SKM-1 treated with dmso at 0.1 percent for 144 hours (cell line): Measurements from ENCODE around the gene TMED1.
"Not testable (repeated sequence)": the region's sequence is repeated elsewhere in the genome, so short reads cannot be mapped to it uniquely, and the experiment has no call there.

Source experiments
- DNase-seq: peaks from one replicate; lab custom pipeline; 2025; ENCODE audit not compliant: unreplicated experiment; lab: John Stamatoyannopoulos, UW

The TMED1 gene, protein sequence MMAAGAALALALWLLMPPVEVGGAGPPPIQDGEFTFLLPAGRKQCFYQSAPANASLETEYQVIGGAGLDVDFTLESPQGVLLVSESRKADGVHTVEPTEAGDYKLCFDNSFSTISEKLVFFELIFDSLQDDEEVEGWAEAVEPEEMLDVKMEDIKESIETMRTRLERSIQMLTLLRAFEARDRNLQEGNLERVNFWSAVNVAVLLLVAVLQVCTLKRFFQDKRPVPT

DNA sequence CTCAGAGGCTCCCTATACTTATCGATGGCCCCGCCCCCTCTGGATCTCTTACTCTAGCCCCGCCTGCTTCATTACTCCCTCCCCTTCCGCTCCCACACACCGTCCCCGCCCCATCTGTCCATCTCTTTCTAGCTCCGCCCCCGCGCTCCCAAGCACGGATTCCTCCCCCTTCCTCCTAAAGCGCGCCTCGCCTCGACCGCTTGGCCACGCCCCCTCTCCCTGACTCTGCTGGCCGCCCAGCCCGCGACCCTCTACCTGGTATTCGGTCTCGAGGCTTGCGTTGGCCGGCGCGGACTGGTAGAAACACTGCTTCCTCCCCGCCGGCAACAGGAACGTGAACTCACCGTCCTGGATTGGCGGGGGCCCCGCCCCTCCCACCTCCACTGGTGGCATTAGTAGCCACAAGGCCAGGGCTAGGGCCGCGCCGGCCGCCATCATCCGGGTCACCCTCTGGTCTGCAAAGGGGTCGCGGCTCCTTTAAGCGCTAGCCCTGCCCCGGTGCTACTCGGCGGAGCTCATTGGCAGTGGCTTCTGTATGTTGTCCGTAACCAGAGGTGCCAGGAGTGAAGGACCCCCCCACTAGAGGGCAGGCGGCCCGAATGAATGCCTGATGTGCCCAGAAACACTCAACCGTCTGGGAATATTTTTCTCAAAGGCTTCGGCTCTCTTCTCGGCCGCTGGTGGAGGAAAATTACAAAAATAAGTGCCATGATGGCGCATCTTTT lies at the start of gene TMED1:
Gene TMED1 (minus strand): TSS at position 459 of the 725 bp plus-strand sequence. CDS start 21 bp downstream, at position 438.
- peak; percentile 99 for DNase-seq

DNA sequence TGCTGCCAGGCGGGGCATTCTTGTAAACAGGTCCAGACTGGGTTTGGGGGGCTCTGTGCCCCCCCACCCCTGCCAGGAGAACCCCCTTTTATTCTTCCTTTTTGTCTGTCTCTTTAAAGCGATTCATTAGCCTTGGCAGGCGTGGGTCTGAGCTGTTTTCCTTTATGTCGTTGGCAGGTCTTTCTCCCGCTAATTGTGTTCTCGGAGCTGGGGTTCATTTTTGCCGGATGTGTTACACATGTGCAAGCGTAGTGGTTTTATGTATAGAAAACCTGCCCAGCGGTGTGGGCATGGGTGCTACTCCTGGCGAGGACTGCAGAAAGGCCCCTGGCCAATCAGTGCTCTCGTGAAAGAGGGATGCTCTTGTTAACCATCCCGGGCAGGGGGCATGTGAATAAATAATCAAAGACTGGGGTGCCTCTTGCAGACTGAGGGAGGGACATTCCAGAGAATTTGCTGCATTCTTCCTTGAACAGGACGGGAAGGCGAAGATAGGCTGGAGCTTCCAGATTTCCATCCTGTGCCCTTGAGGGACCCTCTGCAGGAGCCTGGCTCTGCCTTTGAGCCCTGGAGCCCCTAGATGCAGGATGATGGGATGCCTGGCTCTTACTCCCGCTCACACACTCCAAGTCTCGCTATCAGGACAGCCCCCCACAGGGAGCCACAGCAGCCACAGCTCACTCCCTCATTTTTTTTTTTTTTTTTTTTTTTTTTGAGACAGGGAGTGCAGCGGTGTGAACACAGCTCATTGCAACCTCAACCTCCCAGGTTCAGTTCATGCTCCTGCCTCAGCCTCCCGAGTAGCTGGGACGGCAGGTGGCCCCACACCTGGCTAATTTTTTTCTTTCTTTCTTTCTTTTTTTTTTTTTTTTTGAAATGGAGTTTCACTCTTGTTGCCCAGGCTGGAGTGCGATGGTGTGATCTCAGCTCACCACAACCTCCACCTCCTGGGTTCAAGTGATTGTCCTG lies 49.5 kb upstream of the TMED1 start:
- DNase-seq, result no peak

DNA sequence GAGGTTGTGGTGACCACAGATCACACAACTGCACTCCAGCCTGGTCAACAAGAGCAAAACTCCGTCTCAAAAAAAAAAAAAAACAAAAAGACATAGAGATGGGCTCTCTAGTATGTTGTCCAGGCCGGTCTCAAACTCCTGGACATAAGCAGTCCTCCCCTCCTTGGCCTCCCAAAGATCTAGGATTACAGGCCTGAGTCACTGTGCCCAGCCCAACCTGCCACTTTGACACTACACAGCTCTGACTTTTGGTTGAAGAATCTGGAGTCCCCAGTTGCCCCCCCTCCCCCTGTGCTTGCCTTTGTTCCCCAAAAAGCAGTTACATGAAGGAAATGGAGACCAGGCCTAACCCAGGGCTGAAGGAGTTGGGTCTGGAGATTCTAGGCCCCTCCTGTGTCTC lies 48.3 kb upstream of the TMED1 start:
- DNase-seq, result no peak

DNA sequence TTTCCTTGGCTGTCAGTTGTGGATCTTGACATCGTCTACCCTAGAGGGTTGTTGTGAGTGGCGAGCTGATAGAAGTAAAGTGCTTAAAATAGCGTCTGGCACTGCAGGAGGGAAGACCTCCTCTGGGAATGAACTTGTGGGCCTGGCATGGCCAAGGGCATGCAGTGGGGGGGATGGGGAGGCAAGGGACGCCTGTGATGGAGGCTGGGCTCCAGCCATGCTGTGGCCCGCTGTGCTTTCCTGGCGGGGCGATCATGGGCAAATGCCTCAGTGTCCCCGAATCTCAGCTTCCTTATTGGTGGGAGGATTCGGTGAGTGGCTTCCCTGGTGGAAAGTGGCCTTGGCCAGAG lies 46.1 kb upstream of the TMED1 start:
- no peak for DNase-seq

DNA sequence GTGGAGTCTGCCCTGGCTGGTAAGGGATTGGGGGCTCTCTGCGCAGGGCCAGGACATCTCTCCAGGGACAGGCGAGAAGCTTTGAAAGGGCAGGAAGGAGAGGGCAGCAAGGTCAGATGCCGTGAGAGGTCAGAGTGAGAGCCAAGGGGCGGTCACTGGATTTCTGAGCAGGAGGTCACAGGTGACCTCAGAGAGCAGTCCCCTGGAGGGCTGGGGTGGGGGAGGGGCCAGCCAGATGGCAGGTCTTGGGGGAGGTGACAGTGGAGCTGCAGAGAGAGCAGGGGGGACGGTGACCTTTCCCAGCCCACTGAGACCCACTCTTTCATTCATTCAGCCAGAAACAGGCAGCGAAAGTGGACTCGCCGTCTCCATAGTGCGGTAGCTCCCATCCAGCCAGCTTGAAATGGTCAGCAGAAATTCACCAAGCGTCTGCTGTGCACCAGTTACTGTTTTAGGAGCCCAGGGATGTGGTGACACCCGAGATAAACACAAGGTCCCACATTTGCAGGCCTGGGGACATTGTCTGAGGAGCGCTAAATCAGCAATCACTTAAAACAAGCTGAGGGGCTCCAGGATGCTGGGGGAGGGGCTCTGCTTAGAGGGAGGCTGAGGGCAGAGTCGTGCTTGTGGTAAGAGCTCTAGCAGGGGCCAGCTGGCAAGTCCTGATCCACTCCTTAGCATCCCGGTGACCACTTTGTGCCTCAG lies 45.5 kb upstream of the TMED1 start:
- DNase-seq, result no peak

DNA sequence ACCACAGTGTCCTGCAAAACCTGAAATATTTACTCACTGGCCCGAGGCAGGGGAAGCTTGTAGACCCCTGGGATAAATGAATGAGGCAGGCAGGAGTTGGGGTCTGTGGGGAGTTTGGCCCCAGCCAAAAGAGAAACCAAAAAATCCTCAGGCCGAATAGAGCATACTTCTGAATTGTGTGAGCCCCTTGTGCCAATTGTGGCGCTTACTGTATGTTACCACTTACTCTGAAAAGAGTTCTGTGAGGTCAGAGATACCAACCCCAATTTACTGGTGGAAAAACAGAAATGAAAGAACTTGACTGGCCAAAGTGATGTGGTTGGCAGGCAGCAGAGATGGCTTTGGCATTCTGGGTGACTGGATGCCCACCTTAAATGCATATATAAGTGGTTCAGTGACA lies 42.2 kb upstream of the TMED1 start:
- no peak for DNase-seq

DNA sequence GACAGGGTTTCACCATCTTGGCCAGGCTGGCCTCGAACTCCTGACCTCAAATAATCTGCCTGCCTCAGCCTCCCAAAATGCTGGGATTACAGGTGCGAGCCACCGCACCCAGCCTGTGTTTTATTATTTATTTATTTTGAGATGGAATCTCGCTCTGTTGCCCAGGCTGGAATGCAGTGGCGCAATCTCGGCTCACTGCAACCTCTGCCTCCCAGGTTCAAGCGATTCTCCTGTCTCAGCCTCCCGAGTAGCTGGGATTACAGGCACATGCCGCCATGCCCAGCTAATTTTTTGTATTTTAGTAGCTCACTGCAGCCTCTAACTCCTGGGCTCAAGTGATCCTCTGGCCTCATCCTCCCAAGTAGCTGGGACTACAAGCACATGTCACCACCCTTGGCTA lies 41.6 kb upstream of the TMED1 start:
- DNase-seq, result not testable (repeated sequence)

DNA sequence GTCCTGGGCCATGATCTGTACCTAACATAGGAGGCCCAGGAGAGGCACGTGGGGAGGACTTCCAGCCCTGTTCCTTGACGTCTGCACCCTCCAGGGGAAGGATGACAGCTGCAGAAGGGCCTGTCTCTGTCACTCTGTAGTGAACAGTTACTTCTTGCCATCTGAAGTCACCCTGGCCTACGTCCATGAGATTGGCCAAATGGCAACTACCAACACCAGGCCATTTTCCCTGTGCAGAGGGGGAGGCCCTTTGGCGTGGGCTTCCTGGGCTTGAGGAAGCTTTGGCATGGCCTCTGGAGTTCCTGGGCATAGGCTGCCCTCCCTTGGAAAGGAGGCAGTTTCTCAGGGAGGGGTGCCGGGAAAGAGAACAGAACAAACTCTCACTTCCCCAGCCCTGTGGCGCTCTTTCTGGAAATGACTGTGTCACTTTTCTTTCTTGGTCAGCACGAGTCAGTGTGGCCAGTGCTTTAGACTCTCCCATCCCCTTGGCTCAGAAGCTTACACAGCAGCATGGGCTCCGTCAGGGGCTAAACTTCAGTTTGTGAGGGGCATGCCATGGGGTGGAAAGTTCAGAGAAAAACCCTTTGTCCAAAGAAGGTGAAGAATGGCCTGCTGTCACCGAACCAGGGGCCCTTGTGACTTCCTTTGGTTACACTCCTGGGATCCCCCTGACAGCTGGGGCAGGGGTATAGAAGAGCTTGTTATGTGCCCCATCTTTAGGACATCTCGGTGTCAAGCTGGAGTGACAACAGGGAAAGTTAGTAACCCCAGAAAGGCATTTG lies 40.6 kb upstream of the TMED1 start:
- no peak for DNase-seq

DNA sequence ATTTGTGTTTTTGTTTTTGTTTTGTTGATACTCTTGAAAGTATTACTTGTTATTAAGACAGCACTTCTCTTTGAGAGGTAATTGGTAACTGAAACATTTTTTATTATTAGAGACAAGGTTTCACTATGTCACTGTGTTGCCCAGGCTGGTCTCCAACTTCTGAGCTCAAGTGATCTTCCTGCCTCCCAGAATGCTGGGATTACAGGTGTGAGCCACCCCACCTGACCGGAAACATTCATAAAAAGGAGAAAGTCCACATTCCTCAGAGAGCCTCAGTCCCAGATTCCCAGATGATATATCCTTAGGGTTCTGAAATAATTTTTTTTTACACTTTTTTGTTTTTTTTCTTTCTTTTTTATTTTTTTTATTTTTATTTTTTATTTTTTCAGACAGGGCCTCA lies 38.0 kb upstream of the TMED1 start:
- no peak for DNase-seq

DNA sequence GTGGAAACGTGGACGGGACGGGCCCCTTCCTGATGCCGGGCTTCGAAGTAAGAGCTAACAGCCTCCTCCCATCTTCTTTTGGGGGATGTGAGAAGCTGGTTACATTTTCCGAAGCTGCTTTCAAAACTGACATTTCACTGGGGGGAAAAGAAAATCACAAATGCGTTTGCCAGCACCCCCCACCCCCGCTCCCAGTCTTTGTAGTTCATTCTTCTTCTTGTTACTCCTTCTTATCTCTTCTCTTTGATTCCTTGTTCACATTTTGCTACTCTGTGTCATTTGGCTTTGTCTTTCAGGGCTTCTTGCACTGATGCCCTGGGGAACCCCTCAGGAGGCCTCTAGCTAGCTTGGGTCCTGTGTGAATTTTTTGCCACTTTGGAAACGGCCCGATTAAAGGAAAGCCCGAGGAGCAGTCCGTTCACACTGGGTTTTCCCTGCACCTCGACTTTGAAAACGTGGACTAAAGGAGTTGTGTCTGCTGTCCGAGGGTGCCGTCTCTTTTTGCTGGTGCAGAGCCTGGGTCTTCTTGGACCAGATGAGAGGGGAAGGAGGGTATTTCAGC lies 36.6 kb upstream of the TMED1 start:
- DNase-seq, result no peak

DNA sequence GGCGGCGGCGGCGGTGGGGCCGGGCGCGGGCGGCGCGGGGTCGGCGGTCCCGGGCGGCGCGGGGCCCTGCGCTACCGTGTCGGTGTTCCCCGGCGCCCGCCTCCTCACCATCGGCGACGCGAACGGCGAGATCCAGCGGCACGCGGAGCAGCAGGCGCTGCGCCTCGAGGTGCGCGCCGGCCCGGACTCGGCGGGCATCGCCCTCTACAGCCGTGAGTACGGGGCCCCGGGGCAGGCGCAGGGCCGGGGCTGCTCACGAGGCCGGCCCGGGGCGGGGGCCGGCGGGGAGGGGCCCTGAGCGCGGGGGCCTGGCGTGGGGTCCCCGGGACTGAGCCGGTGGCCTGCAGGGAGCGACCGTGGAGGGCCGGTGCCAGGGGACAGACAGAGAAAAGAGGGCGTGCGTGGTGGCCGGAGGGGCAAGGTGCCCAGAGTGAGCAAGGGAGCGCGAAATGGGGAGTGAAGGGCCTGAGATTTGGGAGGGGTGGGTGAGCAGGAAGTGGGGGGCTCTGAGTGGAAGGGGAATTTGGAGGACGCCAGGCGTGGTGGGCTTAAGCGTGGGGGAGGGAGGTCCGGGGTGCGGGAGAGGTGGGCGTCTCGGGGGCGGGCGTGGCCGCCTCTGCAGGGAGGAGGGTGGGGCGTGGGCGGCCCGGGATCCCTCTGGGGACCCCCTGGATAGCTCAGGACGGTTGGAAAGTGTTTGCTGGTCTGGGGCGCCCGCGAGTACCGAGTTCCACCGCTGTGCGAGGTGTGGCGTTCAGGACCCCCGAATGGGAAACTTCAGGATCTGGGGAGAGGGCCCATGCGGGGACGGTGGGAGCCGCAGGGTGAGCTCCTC lies 35.9 kb upstream of the TMED1 start:
- no peak for DNase-seq

DNA sequence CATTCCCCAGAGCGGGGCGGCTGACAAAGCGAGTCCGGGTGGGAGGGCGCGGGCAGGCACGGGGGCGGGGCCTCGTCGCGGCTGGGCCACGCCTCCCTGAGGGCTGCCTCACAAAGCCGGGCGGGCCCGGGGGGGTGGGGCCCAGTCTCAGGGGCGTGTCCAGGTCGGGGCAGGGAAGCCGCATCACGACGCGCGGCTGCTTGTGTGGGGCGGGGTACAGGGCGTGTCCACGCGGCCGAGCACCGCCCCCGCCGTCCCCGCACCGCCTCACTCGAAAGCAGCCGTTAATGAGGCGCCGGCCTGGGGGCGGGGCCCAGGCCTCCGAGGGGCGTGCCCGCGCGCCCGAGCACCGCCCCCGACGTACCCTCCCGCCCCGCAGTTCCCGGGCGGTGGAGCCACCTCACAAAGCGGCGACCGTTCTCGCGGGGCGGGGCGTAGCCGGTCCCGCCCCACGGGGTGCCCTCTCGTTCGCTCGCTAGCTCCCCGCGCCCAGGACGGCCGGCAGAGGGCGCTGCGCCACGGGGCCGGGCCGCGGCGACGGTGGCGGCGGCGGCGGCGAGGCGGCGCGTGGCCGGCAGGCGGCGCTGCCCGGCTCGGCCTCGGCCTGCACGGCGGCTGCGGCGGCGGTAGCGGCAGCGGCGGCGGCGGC lies 35.1 kb upstream of the TMED1 start, which contains the start of gene CARM1:
Gene CARM1 (plus strand): TSS at position 599 of the 649 bp plus-strand sequence. CDS start 150 bp downstream, outside the sequence.
- DNase-seq, result peak; percentile 99

DNA sequence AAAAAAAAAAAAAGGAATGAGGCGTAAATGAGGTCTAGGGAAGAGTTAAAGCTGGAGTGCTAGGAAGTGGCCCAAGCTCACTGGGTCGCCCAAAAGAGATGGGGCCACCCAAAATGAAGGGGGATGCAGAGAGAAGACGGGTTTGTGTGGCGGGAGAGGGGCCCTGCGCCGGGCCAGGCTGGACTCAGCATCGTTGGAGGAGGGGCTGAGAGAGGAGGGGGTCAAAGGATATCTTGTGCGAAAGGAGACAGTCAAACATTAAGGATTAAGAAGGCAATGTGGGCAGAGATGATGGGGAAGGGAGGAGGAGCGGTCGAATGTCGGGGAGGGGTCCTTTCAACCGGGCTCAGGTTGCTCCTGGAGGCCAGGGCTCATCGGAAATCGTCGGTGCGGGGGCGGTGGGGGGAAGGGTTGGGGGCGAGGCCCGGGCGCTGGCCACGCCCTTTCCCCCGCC lies 34.5 kb upstream of the TMED1 start:
- no peak for DNase-seq

DNA sequence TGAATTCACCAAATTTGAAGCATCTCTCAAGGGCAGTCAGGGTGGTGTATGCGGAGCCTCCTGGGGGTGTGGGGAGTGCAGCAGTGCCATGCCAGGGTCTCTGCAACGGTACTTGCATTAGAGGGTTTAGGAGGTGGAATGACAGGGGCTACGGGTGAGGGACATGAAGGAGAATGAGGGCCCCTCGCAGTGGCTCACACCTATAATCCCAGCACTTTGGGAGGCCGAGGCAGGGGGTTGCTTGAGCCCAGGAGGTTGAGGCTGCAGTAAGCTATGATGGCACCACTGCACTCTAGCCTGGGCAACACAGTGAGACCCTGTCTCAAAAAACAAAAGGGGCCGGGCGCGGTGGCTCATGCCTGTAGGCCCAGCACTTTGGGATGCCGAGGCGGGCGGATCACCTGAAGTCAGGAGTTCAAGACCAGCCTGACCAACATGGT lies 33.9 kb upstream of the TMED1 start:
- DNase-seq, result not testable (repeated sequence)

DNA sequence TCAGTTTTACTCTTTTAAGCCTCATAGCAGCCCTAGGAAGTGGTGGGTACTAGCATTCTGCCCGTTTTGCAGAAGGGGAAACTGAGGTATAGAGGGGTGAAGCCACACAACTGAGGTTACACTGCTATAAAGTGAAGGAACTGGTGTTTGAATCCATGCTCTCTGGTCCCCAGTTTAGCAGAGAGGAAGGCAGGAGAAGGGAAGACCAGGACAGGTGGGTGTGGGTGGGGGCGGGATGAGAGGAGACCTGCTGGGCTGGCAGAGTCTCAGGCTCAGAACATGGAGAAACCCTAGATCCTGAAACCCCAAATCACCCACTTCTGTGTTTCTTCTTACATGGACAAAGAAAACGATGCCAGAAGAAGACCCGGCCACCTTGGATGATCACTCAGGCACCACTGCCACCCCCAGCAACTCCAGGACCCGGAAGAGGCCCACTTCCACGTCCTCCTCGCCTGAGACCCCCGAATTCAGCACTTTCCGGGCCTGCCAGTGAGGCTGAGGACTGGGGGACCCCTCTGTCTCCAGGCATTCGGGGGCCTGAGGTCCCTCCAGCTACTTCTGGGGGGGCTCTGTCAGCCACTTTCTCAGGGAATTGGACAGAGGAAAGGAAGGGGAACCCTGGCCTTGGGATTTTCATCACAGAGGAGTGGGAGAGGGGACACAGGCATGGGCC lies 33.0 kb upstream of the TMED1 start:
- DNase-seq, result no peak

DNA sequence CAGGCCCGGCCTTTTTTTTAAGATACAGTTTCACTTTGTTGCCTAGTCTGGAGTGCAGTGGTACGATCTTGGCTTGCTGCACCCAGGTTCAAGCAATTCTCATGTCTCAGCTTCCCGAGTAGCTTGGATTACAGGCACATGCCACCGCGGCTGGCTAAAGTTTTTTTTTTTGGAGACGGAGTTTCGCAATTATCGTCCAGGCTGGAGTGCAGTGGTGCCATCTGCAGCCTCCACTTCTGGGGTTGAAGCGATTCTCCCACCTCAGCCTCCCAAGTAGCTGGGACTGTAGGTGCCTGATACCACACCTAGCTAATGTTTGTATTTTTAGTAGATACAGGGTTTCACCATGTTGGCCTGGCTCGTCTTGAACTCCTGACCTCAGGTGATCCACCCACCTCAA lies 30.5 kb upstream of the TMED1 start:
- DNase-seq, result no peak

DNA sequence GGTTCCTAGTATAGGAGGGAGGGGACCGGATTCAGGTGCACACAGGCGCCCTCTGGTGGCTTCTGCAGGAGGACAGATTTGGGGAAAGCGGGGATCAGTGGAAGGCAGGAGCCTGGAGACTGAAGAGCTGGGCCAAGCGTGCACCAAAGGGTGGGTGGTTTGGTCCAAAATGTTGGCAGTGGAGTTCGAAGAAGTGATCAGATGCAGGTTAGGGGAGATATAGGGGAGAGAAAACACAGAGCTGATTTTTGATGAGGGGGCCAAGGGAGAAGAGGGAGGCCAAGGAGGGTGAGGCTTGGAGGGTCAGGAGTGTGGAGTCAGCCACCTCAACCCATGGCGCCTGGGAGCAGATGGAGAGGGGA lies 28.5 kb upstream of the TMED1 start:
- peak; percentile 76 for DNase-seq
